Measurements from ENCODE around the gene ARHGEF7. TPM values are rescaled to one million over a fixed set of nuclear protein-coding genes. Genes with fewer than 3 reads are reported as not detected.
"Not testable (repeated sequence)": the region's sequence is repeated elsewhere in the genome, so short reads cannot be mapped to it uniquely, and the experiment has no call there.

Gene ARHGEF7
- total RNA-seq, 2 donors from 2014 or later, result 46.7 to 50.7 TPM

DNA sequence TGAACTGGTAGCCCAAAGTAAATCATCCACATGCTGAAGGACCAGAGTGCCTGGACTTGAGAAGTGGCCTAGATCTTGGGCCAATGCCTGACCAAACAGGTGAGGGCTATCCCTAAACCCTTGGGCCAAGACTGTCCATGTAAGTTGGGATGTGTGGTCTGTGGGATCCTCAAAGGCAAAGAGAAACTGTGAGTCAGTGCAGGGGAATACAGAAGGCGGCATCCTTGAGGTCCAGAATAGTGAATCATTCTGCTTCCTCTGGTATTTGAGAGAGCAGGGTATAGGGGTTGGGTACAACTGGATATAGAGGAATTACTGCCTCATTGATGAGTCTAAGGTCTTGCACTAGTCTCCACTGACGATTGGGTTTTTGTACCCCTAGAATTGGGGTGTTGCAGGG is 79.5 kb downstream of the ARHGEF7 start:
- H3K9me3 ChIP-seq; H3K4me1 ChIP-seq; H3K27ac ChIP-seq; H3K9ac ChIP-seq (ENCODE audit: low read depth in 2 of 2, low read length in 2 of 2); DNase-seq; intact Hi-C loops (cut with DNase I); H3K27me3 ChIP-seq; H3K4me3 ChIP-seq; H3K36me3 ChIP-seq: not testable (repeated sequence)

DNA sequence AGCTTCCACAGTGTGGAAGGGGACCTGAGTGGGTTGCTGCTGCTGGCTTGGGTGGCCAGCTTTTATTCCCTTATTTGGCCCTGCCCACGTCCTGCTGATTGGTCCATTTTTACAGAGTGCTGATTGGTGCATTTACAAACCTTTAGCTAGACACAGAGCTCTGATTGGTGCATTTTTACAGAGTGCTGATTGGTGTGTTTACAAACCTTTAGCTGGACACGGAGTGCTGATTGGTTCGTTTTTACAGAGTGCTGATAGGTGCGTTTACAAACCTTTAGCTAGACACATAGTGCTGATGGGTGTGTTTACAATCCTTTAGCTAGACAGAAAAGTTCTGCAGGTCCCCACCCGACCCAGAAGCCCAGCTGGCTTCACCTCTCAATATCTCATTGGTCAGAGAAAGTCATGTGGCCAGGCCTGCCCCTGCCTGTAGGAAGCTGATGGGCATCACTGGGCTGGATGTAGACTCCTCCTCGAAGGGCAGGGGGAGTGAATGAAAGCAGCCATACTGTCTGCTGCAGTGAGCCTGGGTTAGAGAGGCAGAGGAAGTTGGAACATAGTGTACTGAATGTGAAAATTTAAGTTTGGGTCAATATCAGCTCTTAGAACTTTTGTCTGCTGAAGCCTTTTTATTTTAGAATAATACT is 83.7 kb downstream of the ARHGEF7 start:
- H3K4me3 ChIP-seq; H3K4me1 ChIP-seq; intact Hi-C loops (cut with DNase I): not testable (repeated sequence)

GRCh38 chr13:111201304-111201940 is 86.3 kb downstream of the ARHGEF7 start:
- no peak for DNase-seq
- Histone ChIP-seq H3K27me3 (no peaks in the 10 kb centered on the region), H3K9me3 (no peaks in the 10 kb centered on the region), H3K9ac (ENCODE audit: low read depth in 2 of 2, low read length in 2 of 2) (no peak overlapping the region), H3K4me3 (no peak overlapping the region), H3K4me1 (no peaks in the 10 kb centered on the region), H3K27ac (no peak overlapping the region), H3K36me3 (no peaks in the 10 kb centered on the region)
- TF ChIP-seq, protein P1, sequence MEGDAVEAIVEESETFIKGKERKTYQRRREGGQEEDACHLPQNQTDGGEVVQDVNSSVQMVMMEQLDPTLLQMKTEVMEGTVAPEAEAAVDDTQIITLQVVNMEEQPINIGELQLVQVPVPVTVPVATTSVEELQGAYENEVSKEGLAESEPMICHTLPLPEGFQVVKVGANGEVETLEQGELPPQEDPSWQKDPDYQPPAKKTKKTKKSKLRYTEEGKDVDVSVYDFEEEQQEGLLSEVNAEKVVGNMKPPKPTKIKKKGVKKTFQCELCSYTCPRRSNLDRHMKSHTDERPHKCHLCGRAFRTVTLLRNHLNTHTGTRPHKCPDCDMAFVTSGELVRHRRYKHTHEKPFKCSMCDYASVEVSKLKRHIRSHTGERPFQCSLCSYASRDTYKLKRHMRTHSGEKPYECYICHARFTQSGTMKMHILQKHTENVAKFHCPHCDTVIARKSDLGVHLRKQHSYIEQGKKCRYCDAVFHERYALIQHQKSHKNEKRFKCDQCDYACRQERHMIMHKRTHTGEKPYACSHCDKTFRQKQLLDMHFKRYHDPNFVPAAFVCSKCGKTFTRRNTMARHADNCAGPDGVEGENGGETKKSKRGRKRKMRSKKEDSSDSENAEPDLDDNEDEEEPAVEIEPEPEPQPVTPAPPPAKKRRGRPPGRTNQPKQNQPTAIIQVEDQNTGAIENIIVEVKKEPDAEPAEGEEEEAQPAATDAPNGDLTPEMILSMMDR (IDR thresholded peaks at IDR 0.05), result no peak
- intact Hi-C loops (cut with DNase I), result no loop called here

More for the DNA sequence above, 83.7 kb downstream of the ARHGEF7 start:
- H3K9ac ChIP-seq (ENCODE audit: low read depth in 2 of 2, low read length in 2 of 2); H3K27me3 ChIP-seq; H3K36me3 ChIP-seq; H3K27ac ChIP-seq; DNase-seq; H3K9me3 ChIP-seq: not testable (repeated sequence)

- H3K9ac ChIP-seq (ENCODE audit: low read depth in 2 of 2, low read length in 2 of 2), result no peak overlapping the region
- intact Hi-C loops (cut with DNase I), result no loop called here
These were observed 87.1 kb downstream of the ARHGEF7 start for GRCh38 chr13:111202156-111202621.

GRCh38 chr13:111202745-111203144 is 87.6 kb downstream of the ARHGEF7 start:
- H3K9me3 ChIP-seq, result no peaks in the 10 kb centered on the region
- TF ChIP-seq, protein P1 (IDR thresholded peaks at IDR 0.05), result no peak
- H3K9ac ChIP-seq (ENCODE audit: low read depth in 2 of 2, low read length in 2 of 2), result no peak overlapping the region
- DNase-seq, result no peak
- H3K4me3 ChIP-seq, result no peak overlapping the region
- H3K27me3 ChIP-seq, result no peaks in the 10 kb centered on the region
- intact Hi-C loops (cut with DNase I), result no loop called here
- H3K4me1 ChIP-seq, result no peaks in the 10 kb centered on the region
- no peaks in the 10 kb centered on the region for H3K36me3 ChIP-seq
- H3K27ac ChIP-seq, result no peak overlapping the region

More at GRCh38 chr13:111202156-111202621, 87.1 kb downstream of the ARHGEF7 start:
- no peak overlapping the region for H3K27ac ChIP-seq
- no peak overlapping the region for H3K4me3 ChIP-seq
- no peaks in the 10 kb centered on the region for H3K4me1 ChIP-seq
- TF ChIP-seq, protein P1 (IDR thresholded peaks at IDR 0.05), result no peak
- H3K27me3 ChIP-seq, result no peaks in the 10 kb centered on the region
- no peak for DNase-seq
- H3K36me3 ChIP-seq, result no peaks in the 10 kb centered on the region
- no peaks in the 10 kb centered on the region for H3K9me3 ChIP-seq

DNA sequence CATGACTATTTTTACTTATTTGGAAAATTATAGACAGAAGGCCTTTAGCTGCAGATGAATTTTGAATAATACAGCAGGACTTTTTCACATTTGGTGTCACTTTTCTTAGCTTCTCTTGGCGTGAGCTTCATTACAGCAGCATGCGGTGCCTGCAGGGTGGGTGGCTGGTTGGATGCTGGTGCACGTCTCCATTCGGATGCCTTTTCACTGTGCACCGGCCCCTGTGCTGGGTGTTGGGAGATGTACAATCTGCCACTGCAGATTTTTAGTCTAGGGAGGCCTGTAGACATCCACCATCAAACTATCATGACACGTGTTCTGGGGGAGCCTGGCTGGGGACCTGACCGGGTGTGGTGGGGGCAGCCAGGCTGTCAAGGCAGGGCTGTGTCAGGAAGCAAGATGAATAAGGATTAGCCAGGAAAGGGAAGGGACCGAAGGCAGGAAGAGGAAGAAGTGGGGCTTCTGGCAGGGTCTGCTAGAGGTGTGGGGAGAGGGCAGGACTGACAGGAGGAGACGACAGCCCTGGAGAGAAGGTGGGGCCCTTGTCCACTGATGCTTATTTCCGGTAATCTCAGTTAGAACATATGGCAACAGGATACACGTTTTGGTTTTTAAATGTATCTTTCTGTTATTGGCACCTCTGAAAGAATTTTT is 88.8 kb downstream of the ARHGEF7 start:
- DNase-seq, result no peak
- H3K27me3 ChIP-seq, result no peaks in the 10 kb centered on the region
- TF ChIP-seq, protein P1 (IDR thresholded peaks at IDR 0.05), result no peak
- H3K36me3 ChIP-seq, result no peaks in the 10 kb centered on the region
- intact Hi-C loops (cut with DNase I), result no loop called here
- H3K9ac ChIP-seq (ENCODE audit: low read depth in 2 of 2, low read length in 2 of 2), result no peak overlapping the region
- no peaks in the 10 kb centered on the region for H3K4me1 ChIP-seq
- no peak overlapping the region for H3K27ac ChIP-seq
- H3K9me3 ChIP-seq, result no peaks in the 10 kb centered on the region
- H3K4me3 ChIP-seq, result no peak overlapping the region
